Measurements from ENCODE around the gene VAC14. TPM values are rescaled to one million over a fixed set of nuclear protein-coding genes. Genes with fewer than 3 reads are reported as not detected.

Gene VAC14
- total RNA-seq, 4 donors from 2014 or later = 31.1 to 47.0 (median 37.0) TPM

- Histone ChIP-seq H3K27ac (replicated peaks in 1 of 4) (peak overlapping the region; percentile 96 to 99 (median 96)), H3K36me3 (no peaks in the 10 kb centered on the region), H3K9me3 (no peaks in the 10 kb centered on the region), H3K27me3 (no peaks in the 10 kb centered on the region), H3K4me1 (peaks cover 100% of the 10 kb centered on the region in 4 donors), H3K4me3 (no peak overlapping the region)
- WGBS = 35% methylated on average over 3 of the region's 14 CpGs
- TF ChIP-seq, protein P1, sequence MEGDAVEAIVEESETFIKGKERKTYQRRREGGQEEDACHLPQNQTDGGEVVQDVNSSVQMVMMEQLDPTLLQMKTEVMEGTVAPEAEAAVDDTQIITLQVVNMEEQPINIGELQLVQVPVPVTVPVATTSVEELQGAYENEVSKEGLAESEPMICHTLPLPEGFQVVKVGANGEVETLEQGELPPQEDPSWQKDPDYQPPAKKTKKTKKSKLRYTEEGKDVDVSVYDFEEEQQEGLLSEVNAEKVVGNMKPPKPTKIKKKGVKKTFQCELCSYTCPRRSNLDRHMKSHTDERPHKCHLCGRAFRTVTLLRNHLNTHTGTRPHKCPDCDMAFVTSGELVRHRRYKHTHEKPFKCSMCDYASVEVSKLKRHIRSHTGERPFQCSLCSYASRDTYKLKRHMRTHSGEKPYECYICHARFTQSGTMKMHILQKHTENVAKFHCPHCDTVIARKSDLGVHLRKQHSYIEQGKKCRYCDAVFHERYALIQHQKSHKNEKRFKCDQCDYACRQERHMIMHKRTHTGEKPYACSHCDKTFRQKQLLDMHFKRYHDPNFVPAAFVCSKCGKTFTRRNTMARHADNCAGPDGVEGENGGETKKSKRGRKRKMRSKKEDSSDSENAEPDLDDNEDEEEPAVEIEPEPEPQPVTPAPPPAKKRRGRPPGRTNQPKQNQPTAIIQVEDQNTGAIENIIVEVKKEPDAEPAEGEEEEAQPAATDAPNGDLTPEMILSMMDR (IDR thresholded peaks at IDR 0.05) = no peak
- TF ChIP-seq POLR2A (IDR thresholded peaks at IDR 0.05; ENCODE audit: low read depth) (no peak), EP300 (IDR thresholded peaks at IDR 0.05) (no peak), POLR2AphosphoS5 (IDR thresholded peaks at IDR 0.05) (no peak)
- no peak for DNase-seq (ENCODE audit: extremely low spot score)
- intact Hi-C loops (cut with DNase I) = no loop called here
Observed at GRCh38 chr16:70692130-70692872, 108.7 kb downstream of the VAC14 start.

DNA sequence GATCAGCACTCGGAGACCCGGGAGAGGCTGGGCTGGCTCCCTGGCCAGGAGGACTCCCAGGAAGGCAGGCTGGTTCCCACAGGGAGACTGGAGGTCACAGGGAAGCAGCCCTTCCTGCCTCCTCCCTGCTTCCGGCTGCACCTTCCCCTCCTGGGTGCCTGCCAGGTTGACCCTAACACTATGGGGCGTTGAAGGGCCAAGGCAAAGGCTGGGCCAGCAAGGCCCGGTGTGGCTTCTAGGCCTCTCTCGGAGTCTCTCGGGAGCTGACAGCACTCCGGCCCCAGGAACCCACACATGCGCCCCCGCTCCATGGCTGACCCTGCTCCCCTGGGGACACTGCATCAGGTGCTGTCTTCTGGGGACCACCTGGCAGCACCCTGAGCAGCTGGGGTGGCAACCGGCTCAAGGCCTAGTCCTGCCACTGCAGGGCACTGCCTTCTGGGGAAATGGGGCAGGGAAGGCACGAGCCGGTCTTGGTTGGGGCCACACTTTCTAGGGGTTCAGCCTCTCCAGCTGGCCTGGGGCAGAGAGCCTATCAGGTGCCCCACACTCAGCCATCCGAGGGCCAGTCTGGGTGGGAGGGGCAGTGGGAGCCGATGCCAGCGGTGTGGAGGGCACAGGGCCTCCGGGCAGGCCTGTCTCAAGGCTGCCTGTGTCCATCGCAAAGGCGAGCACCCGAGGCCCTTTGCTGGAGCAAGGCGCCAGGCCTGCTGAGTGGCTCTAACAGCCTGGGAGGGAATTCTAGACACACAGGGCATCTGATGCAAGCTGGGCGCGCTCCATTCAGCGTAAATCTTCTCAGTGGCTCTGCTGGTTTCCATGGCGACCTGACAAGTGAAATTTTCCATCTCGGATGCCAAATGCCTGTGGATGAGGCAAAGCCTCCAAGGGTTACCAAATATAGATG, 109.5 kb downstream of the VAC14 start:
- Histone ChIP-seq H3K4me1 (peaks cover 100% of the 10 kb centered on the region in 4 donors), H3K27ac (replicated peaks in 1 of 4) (peak overlapping the region; percentile 96 to 99 (median 96)), H3K36me3 (no peaks in the 10 kb centered on the region), H3K4me3 (no peak overlapping the region), H3K9me3 (no peaks in the 10 kb centered on the region), H3K27me3 (no peaks in the 10 kb centered on the region)
- TF ChIP-seq POLR2AphosphoS5 (IDR thresholded peaks at IDR 0.05) = peak; percentile 88 to 97
- no peak for TF ChIP-seq POLR2A (IDR thresholded peaks at IDR 0.05; ENCODE audit: low read depth)
- TF ChIP-seq EP300 (IDR thresholded peaks at IDR 0.05) = no peak
- TF ChIP-seq, protein P1 (IDR thresholded peaks at IDR 0.05) = no peak
- DNase-seq (ENCODE audit: extremely low spot score) = no peak
- no CpG with 5 or more reads among the region's 26 CpGs for WGBS
- intact Hi-C loops (cut with DNase I) = no loop called here

DNA sequence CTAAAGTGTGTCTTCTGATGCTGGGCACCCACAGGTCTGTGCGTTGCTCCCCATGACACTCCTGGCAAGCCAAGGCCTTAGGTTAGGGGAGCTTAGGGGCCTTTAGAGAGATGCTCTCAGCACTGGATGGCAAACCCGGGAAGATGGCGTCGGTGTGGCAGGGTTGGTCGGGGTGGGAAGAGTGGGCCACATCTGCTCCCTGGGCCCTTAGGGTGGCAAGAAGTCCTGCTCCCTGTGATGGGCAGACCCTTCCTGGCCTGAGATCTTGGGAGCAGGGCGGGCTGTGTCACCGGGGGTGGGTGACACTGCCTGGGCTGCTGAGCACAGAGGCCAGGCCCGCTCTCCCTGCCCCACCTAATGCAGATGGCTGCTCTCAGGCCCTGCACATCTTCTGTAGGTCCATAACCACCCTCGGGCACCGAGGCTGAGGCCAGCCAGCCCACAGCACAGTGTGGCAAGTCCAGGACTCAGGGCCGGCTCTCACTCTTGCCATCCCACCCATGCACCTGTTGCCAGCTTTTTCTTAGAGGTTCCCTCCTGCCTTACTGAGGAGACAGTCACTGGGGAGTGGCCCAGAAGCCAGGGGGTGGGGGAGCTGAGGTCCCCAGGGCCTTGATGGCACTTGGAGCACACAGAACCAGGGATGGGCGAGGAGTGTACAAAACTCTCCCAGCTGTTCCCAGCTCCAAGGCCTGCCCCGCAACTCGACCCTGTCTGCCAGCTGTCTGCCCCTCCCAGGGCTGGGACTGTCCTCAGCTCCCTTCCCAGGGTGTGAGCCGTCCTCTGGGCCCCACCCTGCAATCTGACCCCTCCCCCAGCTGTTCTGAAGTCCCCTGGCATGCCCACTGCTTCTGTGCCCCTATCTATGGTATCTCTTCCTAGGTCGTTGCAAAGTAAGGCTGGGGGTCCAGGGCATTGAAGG, 110.7 kb downstream of the VAC14 start:
- DNase-seq (ENCODE audit: extremely low spot score) = no peak
- no peak for TF ChIP-seq POLR2A (IDR thresholded peaks at IDR 0.05; ENCODE audit: low read depth)
- TF ChIP-seq EP300 (IDR thresholded peaks at IDR 0.05) = no peak
- TF ChIP-seq POLR2AphosphoS5 (IDR thresholded peaks at IDR 0.05) = no peak
- TF ChIP-seq, protein P1 (IDR thresholded peaks at IDR 0.05) = no peak
- 88% methylated on average over 7 of the region's 16 CpGs for WGBS
- Histone ChIP-seq H3K4me3 (no peak overlapping the region), H3K9me3 (no peaks in the 10 kb centered on the region), H3K4me1 (peaks cover 91 to 95% (median 92%) of the 10 kb centered on the region in 4 donors), H3K27me3 (no peaks in the 10 kb centered on the region), H3K36me3 (no peaks in the 10 kb centered on the region), H3K27ac (replicated peaks in 1 of 4) (peak overlapping the region; percentile 96 to 99 (median 96))
- intact Hi-C loops (cut with DNase I) = no loop called here

Data from esophagus muscularis mucosa (tissue), 4 donors.